Measurements from ENCODE around the gene MTURN.
"Not testable (repeated sequence)": the region's sequence is repeated elsewhere in the genome, so short reads cannot be mapped to it uniquely, and the experiment has no call there.

The MTURN gene

DNA sequence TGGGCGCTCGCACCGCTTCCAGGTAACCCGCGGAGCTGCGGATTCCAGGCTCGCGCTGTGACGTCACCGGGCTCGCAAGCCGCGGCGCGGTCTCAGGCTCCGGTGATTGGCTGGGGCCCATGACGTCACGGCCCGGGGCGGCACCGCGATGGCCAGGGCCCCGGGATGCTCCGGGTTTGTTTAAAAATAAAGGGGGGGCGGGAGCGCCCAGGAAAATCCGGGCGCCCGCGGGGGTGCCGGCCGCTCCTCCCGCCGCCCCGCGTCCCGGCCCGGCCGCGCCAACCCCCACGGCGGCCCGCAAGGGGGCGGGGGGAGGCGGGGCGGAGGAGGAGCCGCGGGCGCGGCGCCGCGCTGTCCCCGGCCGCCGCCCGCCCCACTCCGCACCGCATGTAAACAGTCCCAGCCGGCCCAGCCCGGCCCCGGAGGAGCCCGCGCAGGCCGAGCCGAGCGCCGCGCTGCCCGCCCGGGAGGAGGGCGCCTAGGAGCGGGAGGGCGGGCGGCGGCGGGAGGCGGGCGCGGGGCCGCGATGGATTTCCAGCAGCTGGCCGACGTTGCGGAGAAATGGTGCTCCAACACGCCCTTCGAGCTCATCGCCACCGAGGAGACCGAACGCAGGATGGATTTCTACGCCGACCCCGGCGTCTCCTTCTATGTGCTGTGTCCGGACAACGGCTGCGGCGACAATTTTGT, at the start of gene MTURN:
TSS of gene MTURN (plus strand) at position 376 of the 690 bp plus-strand sequence. CDS start at position 527, 151 bp downstream.
- DNase-seq (ENCODE audit: low read depth): peak; percentile 67

DNA sequence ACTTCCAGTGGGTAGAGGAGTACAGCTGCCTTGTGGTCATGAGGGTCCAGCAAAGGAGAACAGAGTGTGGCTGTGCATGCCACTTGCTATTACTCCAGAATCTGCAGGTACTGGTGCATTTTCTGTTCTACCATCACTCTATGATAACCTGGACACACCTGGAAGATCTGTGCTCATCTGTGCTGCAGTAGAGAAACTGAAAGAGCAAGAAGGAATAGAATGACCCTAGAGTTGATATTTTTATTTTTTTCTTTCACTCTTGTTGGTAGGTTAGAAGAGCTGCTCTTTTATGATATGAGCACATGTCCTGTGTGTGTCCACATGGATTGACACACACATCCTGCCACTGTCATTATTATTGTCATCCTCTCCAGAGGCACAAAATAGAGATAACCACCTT, 48.3 kb upstream of the MTURN start:
- DNase-seq (ENCODE audit: low read depth): no peak

DNA sequence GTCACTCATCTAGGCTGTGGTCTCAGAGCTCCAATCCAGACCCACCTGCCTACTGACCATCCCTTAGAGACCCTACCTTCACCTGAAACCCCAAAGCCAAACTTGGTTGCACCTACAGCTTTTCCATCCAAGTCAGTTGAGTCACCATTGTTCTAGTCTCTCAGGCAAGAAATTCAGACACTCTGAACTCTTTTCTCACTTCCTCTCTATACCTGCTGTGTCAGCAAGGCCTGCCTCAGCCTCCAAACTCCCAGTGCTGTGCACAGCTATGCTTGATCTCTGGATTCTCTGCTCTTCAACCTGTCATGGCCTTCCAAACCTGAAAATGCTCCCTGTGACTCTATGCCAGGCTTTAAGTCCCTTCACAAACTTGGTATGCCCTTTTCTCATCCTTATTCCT, 47.4 kb upstream of the MTURN start:
- no peak for DNase-seq (ENCODE audit: low read depth)

DNA sequence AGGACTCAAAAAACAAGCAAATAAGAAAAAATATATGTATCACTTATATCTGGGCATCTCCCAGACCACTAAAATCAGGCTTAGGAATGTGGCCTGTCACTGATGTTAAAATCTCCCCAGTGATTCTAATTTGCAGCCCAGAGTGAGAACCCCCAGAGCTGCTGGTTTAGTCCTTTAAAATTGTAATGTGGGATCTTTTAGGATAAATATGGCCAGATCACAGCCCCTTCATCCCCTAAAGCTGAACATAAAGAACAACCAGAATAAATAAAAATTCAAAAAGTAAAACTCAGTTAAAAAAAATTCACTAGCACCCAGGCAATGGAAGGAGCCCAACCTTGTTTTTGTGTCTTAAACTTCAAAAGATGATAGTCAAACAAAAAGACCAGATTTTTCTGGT, 46.4 kb upstream of the MTURN start:
- no peak for DNase-seq (ENCODE audit: low read depth)

DNA sequence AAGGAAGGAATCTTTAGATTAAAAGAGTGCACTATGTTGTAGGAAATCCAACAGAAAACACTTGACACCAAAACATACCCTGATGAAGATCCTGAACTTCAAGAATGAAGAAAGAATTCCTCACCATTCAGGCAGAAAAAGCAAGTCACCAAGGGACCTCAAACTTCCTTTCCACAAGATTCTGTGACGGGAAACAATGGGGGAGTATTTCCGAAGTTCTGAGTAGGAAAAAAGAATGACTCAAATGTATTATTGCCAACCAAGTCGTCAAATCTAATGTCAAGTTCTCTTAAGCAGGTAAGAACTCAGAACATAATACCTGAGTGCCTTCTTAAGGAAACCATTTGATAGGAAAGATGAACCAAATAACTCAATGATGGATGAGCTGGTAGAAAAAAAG, 44.7 kb upstream of the MTURN start:
- no peak for DNase-seq (ENCODE audit: low read depth)

DNA sequence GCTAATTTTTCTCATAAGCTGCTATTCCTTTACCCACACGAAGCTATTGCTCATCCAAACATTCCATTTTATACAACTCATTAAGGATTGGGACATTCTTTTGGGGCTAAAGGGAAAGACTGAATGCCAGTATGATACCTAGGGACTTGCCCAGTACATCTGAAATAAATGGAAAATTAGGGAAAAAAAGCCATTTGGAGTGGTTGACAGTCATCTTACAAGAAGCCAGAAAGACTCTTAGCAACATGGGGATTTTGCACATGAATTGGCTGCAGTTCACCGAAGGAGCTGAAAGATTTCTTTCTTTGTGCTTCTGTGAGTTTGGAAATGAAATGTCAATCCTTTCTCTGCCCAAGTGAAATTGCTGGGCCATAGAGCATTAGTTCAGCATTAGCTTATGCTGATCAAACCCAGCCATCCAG, 43.3 kb upstream of the MTURN start:
- DNase-seq (ENCODE audit: low read depth): no peak

GRCh38 chr7:30091987-30092386, 42.8 kb upstream of the MTURN start:
- DNase-seq (ENCODE audit: low read depth): no peak

GRCh38 chr7:30093420-30093952, 41.3 kb upstream of the MTURN start:
- no peak for DNase-seq (ENCODE audit: low read depth)

DNA sequence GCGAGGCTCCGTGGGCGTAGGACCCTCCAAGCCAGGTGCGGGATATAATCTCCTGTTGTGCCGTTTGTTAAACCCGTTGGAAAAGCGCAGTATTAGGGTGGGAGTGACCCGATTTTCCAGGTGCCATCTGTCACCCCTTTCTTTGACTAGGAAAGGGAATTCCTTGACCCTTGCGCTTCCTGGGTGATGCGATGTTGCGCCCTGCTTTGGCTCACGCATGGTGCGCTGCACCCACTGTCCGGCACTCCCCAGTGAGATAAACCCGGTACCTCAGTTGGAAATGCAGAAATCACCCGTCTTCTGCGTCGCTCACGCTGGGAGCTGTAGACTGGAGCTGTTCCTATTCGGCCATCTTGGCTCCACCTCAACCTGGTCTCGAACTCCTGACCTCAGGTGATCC, 36.2 kb upstream of the MTURN start:
- not testable (repeated sequence) for DNase-seq (ENCODE audit: low read depth)

DNA sequence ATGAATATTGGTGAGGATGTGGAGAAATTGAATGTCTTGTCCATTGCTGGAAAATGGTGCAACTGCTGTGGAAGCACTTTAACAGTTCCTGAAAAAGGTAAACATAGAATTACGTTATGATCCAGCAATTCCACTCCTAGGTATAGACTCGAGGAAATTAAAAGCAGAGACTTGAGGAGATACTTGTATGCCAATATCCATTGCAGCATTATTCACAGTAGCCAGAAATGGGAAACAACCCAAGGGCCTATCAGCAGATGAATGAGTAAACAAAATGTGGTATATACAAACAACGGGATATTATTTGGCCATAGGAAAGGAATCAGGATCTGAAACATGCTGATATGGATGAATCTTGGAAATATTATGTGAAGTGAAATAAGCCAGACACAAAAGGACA, 32.5 kb upstream of the MTURN start:
- DNase-seq (ENCODE audit: low read depth): no peak

DNA sequence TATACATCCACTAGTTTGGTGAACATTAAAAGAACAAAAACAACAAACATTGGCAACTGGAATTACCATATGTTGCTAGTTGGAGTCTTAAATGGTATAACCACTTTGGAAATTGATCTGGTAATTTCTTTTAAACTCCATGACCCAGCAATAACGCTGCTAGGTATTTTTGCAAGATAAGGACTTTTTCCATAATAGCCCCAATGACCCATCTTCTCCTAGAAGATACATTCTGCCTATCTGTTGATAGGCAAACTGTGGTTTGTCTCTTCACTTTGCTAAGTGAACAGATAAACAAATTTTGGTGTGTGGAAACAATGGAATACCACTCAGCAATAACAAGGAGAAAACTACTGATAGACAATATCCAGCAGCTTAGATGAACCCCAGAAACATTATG, 30.6 kb upstream of the MTURN start:
- no peak for DNase-seq (ENCODE audit: low read depth)

- DNase-seq (ENCODE audit: low read depth): no peak
These were observed 22.6 kb upstream of the MTURN start for GRCh38 chr7:30112103-30112713.

DNA sequence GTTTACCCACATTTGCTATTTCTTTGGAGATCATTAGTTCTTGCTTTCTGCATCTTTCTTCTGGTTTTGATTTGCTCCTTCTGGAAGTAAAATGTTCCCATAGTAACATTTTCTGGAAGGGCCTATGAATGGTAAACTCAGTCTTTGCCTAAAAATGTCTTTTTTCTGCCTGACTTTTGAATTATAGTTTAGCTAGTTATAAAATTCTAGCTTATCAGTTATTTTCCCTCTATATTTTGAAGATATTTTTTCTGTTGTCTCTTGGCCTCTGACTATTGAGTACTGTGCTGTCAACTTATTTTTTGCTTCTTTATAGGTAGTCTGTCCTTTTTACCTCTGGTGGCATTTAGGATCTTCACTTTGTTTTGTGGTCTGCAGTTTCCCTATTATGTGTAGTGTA, 21.6 kb upstream of the MTURN start:
- DNase-seq (ENCODE audit: low read depth): no peak

DNA sequence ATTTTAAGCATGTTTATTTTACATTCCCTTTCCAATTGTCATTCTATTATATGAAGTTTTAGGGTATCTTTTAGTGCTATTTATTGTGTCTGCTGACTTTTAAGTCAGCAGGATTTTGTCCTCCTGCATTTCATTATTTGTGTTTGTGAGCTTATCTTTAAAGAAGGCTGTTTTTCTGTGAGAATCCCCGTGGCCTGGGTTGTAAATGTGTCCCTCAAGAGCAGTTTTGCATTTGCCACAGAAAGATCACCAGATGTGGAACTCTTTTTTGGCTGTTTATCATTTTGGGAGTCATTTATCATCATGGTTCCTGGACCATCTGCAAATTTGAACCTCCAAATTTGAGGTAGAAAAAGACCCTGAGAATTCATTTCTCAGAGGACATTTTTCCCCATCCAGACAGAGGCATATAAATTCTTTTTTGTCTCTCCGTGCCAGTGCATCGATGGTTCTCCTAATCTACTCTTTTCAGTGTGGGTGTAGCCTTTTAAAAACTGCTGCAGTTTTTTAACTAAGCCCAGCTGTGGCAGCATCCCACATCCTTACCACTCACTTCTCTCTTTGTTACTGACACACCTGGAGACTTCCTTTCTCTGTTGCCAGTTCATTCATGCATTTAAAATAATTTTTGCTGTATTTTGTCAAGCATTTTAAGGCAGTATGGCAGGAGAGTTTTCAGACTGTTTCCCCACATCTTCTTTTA, 20.1 kb upstream of the MTURN start:
- no peak for DNase-seq (ENCODE audit: low read depth)

GRCh38 chr7:30115709-30116297, 19.0 kb upstream of the MTURN start:
- no peak for DNase-seq (ENCODE audit: low read depth)

GRCh38 chr7:30116771-30117170, 18.0 kb upstream of the MTURN start:
- no peak for DNase-seq (ENCODE audit: low read depth)

- DNase-seq (ENCODE audit: low read depth): no peak
These were observed 16.9 kb upstream of the MTURN start for GRCh38 chr7:30117896-30118295.

DNA sequence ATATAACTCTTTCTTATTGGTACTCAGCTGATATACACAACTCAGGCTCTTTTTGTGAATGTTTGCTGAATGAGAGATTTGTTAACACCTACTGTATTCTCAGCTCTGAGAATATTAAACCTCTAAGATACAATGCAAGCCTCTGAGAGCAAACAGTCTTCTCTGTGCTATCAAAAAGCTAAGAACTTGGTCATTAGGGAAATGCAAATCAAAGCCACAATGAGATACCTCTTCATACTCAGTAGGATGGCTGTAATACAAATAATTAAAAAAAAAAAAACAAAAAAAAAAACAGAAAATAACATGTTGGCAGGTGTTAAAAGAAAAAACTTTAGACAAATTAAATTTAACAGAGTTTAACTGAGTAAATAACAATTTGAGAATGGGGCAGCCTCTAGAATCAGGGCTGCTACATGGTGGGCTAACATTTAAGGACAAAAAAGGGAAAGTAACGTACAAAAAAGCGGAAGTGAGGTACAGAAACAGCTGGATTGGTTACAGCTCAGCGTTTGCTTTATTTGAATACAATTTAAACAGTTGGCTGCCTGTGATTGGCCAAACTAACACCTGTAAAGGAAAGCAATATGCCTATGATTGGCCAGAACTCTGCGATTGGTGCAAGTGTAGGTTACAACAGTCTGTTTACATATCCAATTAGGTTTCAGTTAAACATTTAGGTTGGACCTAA, 14.8 kb upstream of the MTURN start:
- DNase-seq (ENCODE audit: low read depth): no peak

GRCh38 chr7:30133736-30134610, 813 bp upstream of the MTURN start:
- DNase-seq (ENCODE audit: low read depth): no peak

- no peak for DNase-seq (ENCODE audit: low read depth)
These were observed 723 bp downstream of the MTURN start for GRCh38 chr7:30135301-30136116.
